Loucy (cell line): ENCODE data around the gene CACNA2D3.

Experiments
- H2AFZ ChIP-seq: fragments of 200-600 bp; sonication (generic); 2 replicates; pipeline ENCODE4 v1.6.0; 2016; ENCODE audit warnings: antibody characterized with exemption, mild to moderate bottlenecking, low read length, moderate library complexity
- H3F3A ChIP-seq: fragments of 200-600 bp; 2 replicates; pipeline ENCODE4 v1.6.0; 2016; ENCODE audit warnings: antibody characterized with exemption, low read depth, mild to moderate bottlenecking
- H3K27me3 ChIP-seq: fragments of 200-600 bp; sonication (generic); 2 replicates; pipeline ENCODE4 v1.6.1; 2014; ENCODE audit warnings: low read length, mild to moderate bottlenecking; ENCODE audit not compliant: insufficient read depth, poor library complexity, severe bottlenecking
- H3K36me3 ChIP-seq: fragments of 200-600 bp; sonication (generic); 2 replicates; pipeline ENCODE4 v1.6.1; 2016; ENCODE audit warnings: low read length; ENCODE audit not compliant: insufficient read depth
- H3K4me1 ChIP-seq: fragments of 200-600 bp; sonication (generic); 2 replicates; pipeline ENCODE4 v1.5.1; 2014; ENCODE audit warnings: low read length, mild to moderate bottlenecking; ENCODE audit not compliant: insufficient read depth, poor library complexity, severe bottlenecking
- H3K4me2 ChIP-seq: fragments of 200-600 bp; sonication (generic); 2 replicates; pipeline ENCODE4 v1.6.0; 2014; ENCODE audit warnings: antibody characterized with exemption, low read length, low read depth, mild to moderate bottlenecking; ENCODE audit not compliant: poor library complexity, severe bottlenecking
- H3K4me3 ChIP-seq: fragments of 200-600 bp; sonication (generic); 2 replicates; pipeline ENCODE4 v1.5.1; 2014; ENCODE audit warnings: low read length, mild to moderate bottlenecking, mixed read lengths; ENCODE audit not compliant: poor library complexity, severe bottlenecking
- H3K79me2 ChIP-seq: fragments of 200-600 bp; sonication (generic); 2 replicates; pipeline ENCODE4 v1.6.1; 2014; ENCODE audit warnings: low read length; ENCODE audit not compliant: insufficient read depth
- H3K9ac ChIP-seq: fragments of 200-600 bp; sonication (generic); 2 replicates; pipeline ENCODE4 v1.6.0; 2014; ENCODE audit warnings: mild to moderate bottlenecking, low read depth, low read length, moderate library complexity; ENCODE audit not compliant: poor library complexity, severe bottlenecking
- H3K9me2 ChIP-seq: fragments of 200-600 bp; sonication (generic); replicated peaks from 2 replicates; pipeline ENCODE4 v1.6.1; 2016; ENCODE audit warnings: low read depth, low read length, mixed read lengths
- H3K9me3 ChIP-seq: fragments of 200-600 bp; sonication (generic); 2 replicates; pipeline ENCODE4 v1.6.1; 2014; ENCODE audit warnings: mild to moderate bottlenecking, antibody characterized with exemption, low read length, low read depth; ENCODE audit not compliant: insufficient read depth
- H4K20me1 ChIP-seq: fragments of 200-600 bp; sonication (generic); 2 replicates; pipeline ENCODE4 v1.6.0; 2014; ENCODE audit warnings: antibody characterized with exemption, low read length, mild to moderate bottlenecking; ENCODE audit not compliant: insufficient read depth, poor library complexity, severe bottlenecking
- CTCF ChIP-seq: fragments of 200-600 bp; sonication (generic); conservative IDR thresholded peaks from 2 replicates; pipeline ENCODE4 v1.5.1; 2014; ENCODE audit warnings: mild to moderate bottlenecking, antibody characterized with exemption, low read length
- EZH2phosphoT487 ChIP-seq: fragments of 200-600 bp; IDR thresholded peaks from 2 replicates; pipeline ENCODE4 v1.6.1; 2018; ENCODE audit warnings: antibody characterized with exemption, mild to moderate bottlenecking, moderate library complexity, borderline replicate concordance

The CACNA2D3 gene

GRCh38 chr3:54712539-54712938, 590.2 kb downstream of the CACNA2D3 start:
- Histone ChIP-seq H3K27me3 (no peaks in the 10 kb centered on the region), H3K36me3 (no peaks in the 10 kb centered on the region), H3K79me2 (no peaks in the 10 kb centered on the region), H2AFZ (no peak overlapping the region), H3K9ac (no peak overlapping the region), H4K20me1 (no peaks in the 10 kb centered on the region), H3F3A (no peaks in the 10 kb centered on the region), H3K4me1 (no peaks in the 10 kb centered on the region), H3K4me3 (no peak overlapping the region), H3K9me2 (no peaks in the 10 kb centered on the region), H3K9me3 (no peaks in the 10 kb centered on the region), H3K4me2 (no peak overlapping the region)
- TF ChIP-seq CTCF (no peak), EZH2phosphoT487 (no peak)

- no peaks in the 10 kb centered on the region for H4K20me1 ChIP-seq
- no peaks in the 10 kb centered on the region for H3K9me2 ChIP-seq
- H2AFZ ChIP-seq: no peak overlapping the region
- H3F3A ChIP-seq: no peaks in the 10 kb centered on the region
- H3K36me3 ChIP-seq: no peaks in the 10 kb centered on the region
- H3K4me1 ChIP-seq: no peaks in the 10 kb centered on the region
- no peaks in the 10 kb centered on the region for H3K79me2 ChIP-seq
- H3K9me3 ChIP-seq: no peaks in the 10 kb centered on the region
- no peak overlapping the region for H3K4me3 ChIP-seq
- TF ChIP-seq EZH2phosphoT487: no peak
- no peak for TF ChIP-seq CTCF
- H3K27me3 ChIP-seq: no peaks in the 10 kb centered on the region
- no peak overlapping the region for H3K9ac ChIP-seq
- H3K4me2 ChIP-seq: no peak overlapping the region
Measured at GRCh38 chr3:54713031-54713430, 590.7 kb downstream of the CACNA2D3 start.

GRCh38 chr3:54713455-54713854, 591.1 kb downstream of the CACNA2D3 start:
- H3K4me1 ChIP-seq: no peaks in the 10 kb centered on the region
- H4K20me1 ChIP-seq: no peaks in the 10 kb centered on the region
- no peak overlapping the region for H3K4me3 ChIP-seq
- no peak overlapping the region for H2AFZ ChIP-seq
- no peak overlapping the region for H3K4me2 ChIP-seq
- no peaks in the 10 kb centered on the region for H3F3A ChIP-seq
- no peaks in the 10 kb centered on the region for H3K9me3 ChIP-seq
- H3K9ac ChIP-seq: no peak overlapping the region
- no peaks in the 10 kb centered on the region for H3K27me3 ChIP-seq
- no peak for TF ChIP-seq CTCF
- no peak for TF ChIP-seq EZH2phosphoT487
- H3K36me3 ChIP-seq: no peaks in the 10 kb centered on the region
- no peaks in the 10 kb centered on the region for H3K9me2 ChIP-seq
- no peaks in the 10 kb centered on the region for H3K79me2 ChIP-seq
